Pancreas (tissue), 10 donors: Measurements from ENCODE around the gene SEC61A2. TPM values are rescaled to one million over a fixed set of nuclear protein-coding genes. Genes with fewer than 3 reads are reported as not detected.

Source experiments
- ATAC-seq, 4 donors: fragments of 200-7000 bp; cut with Tn5 transposase; one replicate each; pipeline versions ENCODE4 v1.8.0 to v1.9.1; 2020; ENCODE audit warnings: mild to moderate bottlenecking in 4 of 4, moderate library complexity in 4 of 4
- DNase-seq, 6 donors: peaks; one replicate each; pipeline ENCODE4 v3.0.0-alpha.2; 2020
- FAIRE-seq: peaks from 2 replicates; lab custom pipeline; 2012; peaks lifted over from hg19 to GRCh38; lab: Jason Lieb, UNC
- H3K27ac ChIP-seq, 4 donors: fragments of 200-600 bp; sonication (generic); 1 replicate in 3 of 4; 2 replicates in 1 of 4; pipeline versions ENCODE4 v1.5.0 to v1.8.0; 2020
- H3K27me3 ChIP-seq, 4 donors: fragments of 200-600 bp; one replicate each; pipeline ENCODE4 v1.8.0; 2021
- H3K36me3 ChIP-seq, 3 donors: fragments of 200-600 bp; sonication (generic) in 1 of 3; one replicate each; pipeline versions ENCODE4 v1.5.0 to v1.8.0; 2020 to 2021
- H3K4me1 ChIP-seq, 3 donors: fragments of 200-600 bp; one replicate each; pipeline ENCODE4 v1.8.0; 2021
- H3K4me3 ChIP-seq, 4 donors: fragments of 200-600 bp; sonication (generic) in 2 of 4; one replicate each; pipeline versions ENCODE4 v1.5.0 to v1.8.0; 2020 to 2021
- H3K9me3 ChIP-seq, 4 donors: fragments of 200-600 bp; one replicate each; pipeline ENCODE4 v1.8.0; 2021
- CTCF ChIP-seq, 4 donors: fragments of 200-600 bp; sonication (generic) in 3 of 4; IDR thresholded peaks; one replicate each; pipeline versions ENCODE4 v1.5.0 to v1.8.0; 2021; ENCODE audit warnings: antibody characterized with exemption in 4 of 4
- WGBS, 2 donors: extraction: QIAGEN DNeasy Blood & Tissue Kit; methylation state at CpG; one replicate each; pipeline ENCODE4 v1.1.7; 2013; 5-methylcytosine and 5-hydroxymethylcytosine counted together
- intact Hi-C, 3 donors: fragments of 100-400 bp; cut with DNase I; formaldehyde crosslinking; loops; one replicate each; pipeline versions ENCODE4 v1.11.1 to v1.14.2; 2022
- polyA plus RNA-seq, 2 donors: library from polyadenylated mRNA; stranded (reverse); fragments of 200-250 nt; gene quantifications; one replicate each; pipeline ENCODE4 v1.2.3, GENCODE V29; 2013
- total RNA-seq, 6 donors: library from RNA; stranded (reverse); fragmentation: NEBNext Ultra II Directional in 4 of 6; extraction: Animal tissue kit (Norgen Biotek cat#: 25700) in 4 of 6; gene quantifications; one replicate each; pipeline versions ENCODE4 v1.2.1 to v1.2.4, GENCODE V29; 2021 to 2023
- donor health status: healthy with polysubstance abuse.
- donor health status: DM: no; HTN: no; CAD: no; lungs with moderate emphysema.
- donor health status: DM: no; HTN: no; CAD: no.
- donor health status: control.
- donor health status: control.
- donor health status: Bipolar disorder and iron deficiency.
- donor health status: DM: yes; HTN: yes; CAD: no.
- donor health status: DM: no; HTN: no; CAD: no.
- donor health status: DM: no; HTN: no; CAD: no.
- donor health status: DM: yes; HTN: yes; CAD: no.

SEC61A2 gene
- total and polyA plus RNA-seq, 8 donors = 1.1 to 6.4 (median 1.9) TPM

GRCh38 chr10:12154516-12154915 lies 25.0 kb downstream of the SEC61A2 start:
- H3K4me1 ChIP-seq = no peaks in the 10 kb centered on the region
- no peaks in the 10 kb centered on the region for H3K27me3 ChIP-seq
- 90 to 91% methylated on average over 6 of the region's 6 CpGs for WGBS, 2 donors
- H3K36me3 ChIP-seq = peaks cover 0 to 9% (median 0%) of the 10 kb centered on the region in 3 donors
- H3K4me3 ChIP-seq = no peak overlapping the region
- no peak for FAIRE-seq
- no peak for ATAC-seq
- H3K27ac ChIP-seq = no peak overlapping the region
- no peak for TF ChIP-seq CTCF (IDR thresholded peaks at IDR 0.05)
- no peak for DNase-seq
- no peaks in the 10 kb centered on the region for H3K9me3 ChIP-seq
- intact Hi-C loops = no loop called here

GRCh38 chr10:12156367-12157123 lies 27.1 kb downstream of the SEC61A2 start:
- Histone ChIP-seq H3K9me3 (no peaks in the 10 kb centered on the region), H3K27ac (no peak overlapping the region), H3K36me3 (peaks cover 0 to 9% (median 0%) of the 10 kb centered on the region in 3 donors), H3K27me3 (no peaks in the 10 kb centered on the region), H3K4me3 (no peak overlapping the region), H3K4me1 (no peaks in the 10 kb centered on the region)
- ATAC-seq (no peak), FAIRE-seq (no peak), DNase-seq (no peak)
- WGBS, 2 donors = 53 to 61% methylated on average over 14 of the region's 14 CpGs
- no peak for TF ChIP-seq CTCF (IDR thresholded peaks at IDR 0.05)
- intact Hi-C loops = no loop called here

GRCh38 chr10:12158111-12158510 lies 28.6 kb downstream of the SEC61A2 start:
- 89 to 93% methylated on average over 3 of the region's 3 CpGs for WGBS, 2 donors
- ATAC-seq (no peak), DNase-seq (no peak), FAIRE-seq (no peak)
- H3K4me3 ChIP-seq = no peak overlapping the region
- intact Hi-C loops = no loop called here
- no peak overlapping the region for H3K27ac ChIP-seq
- no peaks in the 10 kb centered on the region for H3K4me1 ChIP-seq
- TF ChIP-seq CTCF (IDR thresholded peaks at IDR 0.05) = no peak
- peaks cover 0 to 20% (median 0%) of the 10 kb centered on the region in 3 donors for H3K36me3 ChIP-seq
- H3K9me3 ChIP-seq = no peaks in the 10 kb centered on the region
- H3K27me3 ChIP-seq = no peaks in the 10 kb centered on the region

- TF ChIP-seq CTCF (IDR thresholded peaks at IDR 0.05) = no peak
- FAIRE-seq = no peak
These were observed 31.2 kb downstream of the SEC61A2 start for GRCh38 chr10:12160664-12161063.

GRCh38 chr10:12162927-12163326 lies 33.5 kb downstream of the SEC61A2 start:
- Histone ChIP-seq H3K27me3 (no peaks in the 10 kb centered on the region), H3K36me3 (peaks cover 0 to 30% (median 0%) of the 10 kb centered on the region in 3 donors), H3K4me3 (no peak overlapping the region), H3K4me1 (no peaks in the 10 kb centered on the region), H3K9me3 (peaks cover 0 to 3% (median 0%) of the 10 kb centered on the region in 4 donors), H3K27ac (no peak overlapping the region)
- no peak for DNase-seq
- 96 to 98% methylated on average over 6 of the region's 6 CpGs for WGBS, 2 donors
- FAIRE-seq = no peak
- intact Hi-C loops = no loop called here
- no peak for TF ChIP-seq CTCF (IDR thresholded peaks at IDR 0.05)
- ATAC-seq = no peak

More at GRCh38 chr10:12160664-12161063, 31.2 kb downstream of the SEC61A2 start:
- peaks cover 0 to 3% (median 0%) of the 10 kb centered on the region in 4 donors for H3K9me3 ChIP-seq
- H3K27ac ChIP-seq = no peak overlapping the region
- no peaks in the 10 kb centered on the region for H3K27me3 ChIP-seq
- DNase-seq (no peak), ATAC-seq (no peak)
- WGBS, 2 donors = 95 to 96% methylated on average over 5 of the region's 5 CpGs
- peaks cover 0 to 24% (median 0%) of the 10 kb centered on the region in 3 donors for H3K36me3 ChIP-seq
- intact Hi-C loops = no loop called here
- H3K4me1 ChIP-seq = no peaks in the 10 kb centered on the region
- H3K4me3 ChIP-seq = no peak overlapping the region
